Subcutaneous abdominal adipose tissue (tissue), 5 donors: ENCODE data around the gene LTBP3.
"Not testable (repeated sequence)": the region's sequence is repeated elsewhere in the genome, so short reads cannot be mapped to it uniquely, and the experiment has no call there.

ENCODE experiments used
- H3K27ac ChIP-seq: one replicate; pipeline ENCODE4 v1.7.0; 2013; ENCODE audit warnings: low read depth, mild to moderate bottlenecking, inconsistent platforms, low read length, moderate library complexity
- H3K27me3 ChIP-seq, 5 donors: one replicate each; pipeline ENCODE4 v1.7.0; 2013; ENCODE audit warnings: low read length in 5 of 5, inconsistent platforms in 1 of 5; ENCODE audit not compliant: control insufficient read depth in 5 of 5, insufficient read depth in 4 of 5
- H3K36me3 ChIP-seq, 5 donors: one replicate each; pipeline ENCODE4 v1.7.0; 2013; ENCODE audit warnings: low read length in 5 of 5; ENCODE audit not compliant: control insufficient read depth in 5 of 5, insufficient read depth in 5 of 5
- H3K4me1 ChIP-seq, 5 donors: one replicate each; pipeline ENCODE4 v1.7.0; 2013; ENCODE audit warnings: low read length in 5 of 5, mild to moderate bottlenecking in 3 of 5, moderate library complexity in 1 of 5; ENCODE audit not compliant: control insufficient read depth in 5 of 5, insufficient read depth in 5 of 5
- H3K4me3 ChIP-seq, 5 donors: one replicate each; pipeline ENCODE4 v1.7.0; 2013; ENCODE audit warnings: low read length in 5 of 5, low read depth in 1 of 5
- H3K9ac ChIP-seq, 5 donors: one replicate each; pipeline ENCODE4 v1.7.0; 2013; ENCODE audit warnings: low read length in 5 of 5, mild to moderate bottlenecking in 4 of 5, moderate library complexity in 3 of 5
- H3K9me3 ChIP-seq, 5 donors: one replicate each; pipeline ENCODE4 v1.7.0; 2013; ENCODE audit warnings: low read length in 5 of 5; ENCODE audit not compliant: control insufficient read depth in 5 of 5
- donor health status: healthy.
- donor health status: healthy.
- donor health status: healthy.
- donor health status: healthy.
- donor health status: healthy.

Gene LTBP3

DNA sequence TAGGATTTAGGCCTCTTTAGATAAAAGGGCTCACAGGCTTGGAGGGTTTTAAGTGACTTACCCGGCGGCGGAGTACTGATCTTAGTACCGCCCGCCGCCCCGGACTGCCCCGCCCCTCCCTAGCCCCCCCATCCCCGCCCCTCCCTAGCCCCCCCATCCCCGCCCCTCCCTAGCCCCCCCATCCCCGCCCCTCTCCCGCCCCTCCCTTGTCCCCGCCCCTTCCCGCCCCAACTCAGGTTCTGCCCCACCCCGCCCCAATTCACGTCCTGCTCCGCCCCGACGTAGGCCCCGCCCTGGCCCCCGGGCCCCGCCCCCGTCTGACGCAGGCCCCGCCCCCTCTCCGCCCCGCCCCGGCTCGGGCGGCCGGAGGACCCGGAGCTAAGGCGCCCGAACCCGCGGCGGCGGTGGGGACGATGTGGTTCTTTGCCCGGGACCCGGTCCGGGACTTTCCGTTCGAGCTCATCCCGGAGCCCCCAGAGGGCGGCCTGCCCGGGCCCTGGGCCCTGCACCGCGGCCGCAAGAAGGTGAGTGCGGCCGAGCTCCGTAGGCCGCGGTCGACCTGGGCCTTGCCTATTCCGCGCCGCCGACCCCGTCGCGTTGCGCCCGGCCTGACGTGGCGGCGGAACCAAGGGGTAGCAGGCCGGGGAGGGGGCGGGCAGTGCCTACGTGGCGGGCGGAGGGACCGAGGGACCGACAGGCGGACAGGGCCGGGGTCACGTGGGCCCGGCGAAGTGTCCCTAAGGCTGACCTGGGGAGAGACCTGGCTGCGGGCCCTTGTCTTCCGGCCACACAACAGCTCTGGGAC is 33.2 kb downstream of the LTBP3 start, which contains the start of gene SCYL1:
Gene SCYL1, plus strand, starts transcription at position 343 of the 805 bp plus-strand sequence. Its CDS starts 71 bp downstream, at position 414.
- Histone ChIP-seq H3K4me1 (peaks cover 5 to 29% (median 23%) of the 10 kb centered on the region in 5 donors), H3K36me3 (peaks cover 0 to 29% (median 24%) of the 10 kb centered on the region in 5 donors), H3K4me3 (peak within 1 kb of the TSS; percentile 70 to 91 (median 82)), H3K27me3 (no peaks in the 10 kb centered on the region), H3K27ac (peak within 1 kb of the TSS; percentile 75), H3K9ac (peak within 1 kb of the TSS; percentile 71 to 94 (median 88)), H3K9me3 (no peaks in the 10 kb centered on the region)

DNA sequence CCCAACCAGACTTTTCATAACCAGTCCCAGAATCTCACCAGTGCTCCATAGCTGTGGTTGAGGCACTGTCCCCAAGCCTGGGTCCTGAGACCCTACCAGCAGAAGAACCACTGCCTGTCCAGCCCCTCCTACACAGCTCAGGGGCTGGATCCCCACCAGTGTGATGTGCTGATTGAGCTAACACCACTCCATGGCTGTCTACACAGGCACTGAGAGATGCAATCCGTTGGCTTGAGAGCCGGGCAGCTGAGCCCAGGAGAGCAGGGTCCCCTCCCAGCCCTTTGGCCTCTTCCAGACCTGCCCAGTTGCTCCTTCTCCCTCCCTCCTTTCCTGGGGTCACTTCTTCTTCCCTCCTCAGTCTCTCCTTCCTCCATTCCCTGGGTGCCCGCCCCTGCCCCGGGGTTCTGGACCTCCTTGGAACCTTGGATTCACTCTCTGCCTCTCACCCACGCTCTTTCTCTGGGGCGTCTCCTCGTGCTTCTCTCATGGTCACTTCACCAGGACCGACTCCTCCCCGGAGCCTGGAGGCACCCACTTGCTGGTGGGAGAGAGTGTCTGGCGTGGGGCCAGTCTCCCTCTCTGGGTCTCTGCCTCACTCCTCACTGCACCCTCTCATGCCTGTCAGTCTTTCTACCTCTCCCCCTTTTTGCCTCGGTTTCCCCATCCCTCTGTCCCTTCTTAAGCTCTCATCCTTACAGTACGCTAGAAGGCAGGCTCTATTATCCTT is 34.0 kb downstream of the LTBP3 start:
- Histone ChIP-seq H3K27me3 (no peaks in the 10 kb centered on the region), H3K4me1 (peaks cover 5 to 29% (median 23%) of the 10 kb centered on the region in 5 donors), H3K9ac (peak overlapping the region in 4 of 5 donors; percentile 35 to 66 (median 60)), H3K9me3 (no peaks in the 10 kb centered on the region), H3K27ac (no peak overlapping the region), H3K4me3 (peak overlapping the region; percentile 52 to 78 (median 55)), H3K36me3 (peaks cover 0 to 21% (median 17%) of the 10 kb centered on the region in 5 donors)

DNA sequence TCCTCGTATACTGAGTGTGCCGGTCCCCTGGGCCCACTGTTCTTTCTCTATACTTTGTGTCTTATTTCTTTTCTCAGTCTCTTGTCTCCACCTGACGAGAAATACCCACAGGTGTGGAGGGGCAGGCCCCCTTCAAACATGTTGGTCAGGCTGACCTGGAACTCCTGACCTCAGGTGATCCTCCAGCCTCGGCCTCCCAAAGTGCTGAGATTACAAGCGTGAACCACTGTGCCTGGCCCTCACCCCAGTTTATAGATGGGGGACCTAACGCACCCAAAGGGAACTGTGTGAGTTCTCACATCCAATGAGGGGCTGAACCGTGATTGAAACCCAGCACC is 34.6 kb downstream of the LTBP3 start:
- H3K36me3 ChIP-seq = peaks cover 0 to 15% (median 13%) of the 10 kb centered on the region in 5 donors
- peaks cover 5 to 29% (median 23%) of the 10 kb centered on the region in 5 donors for H3K4me1 ChIP-seq
- H3K9me3 ChIP-seq, H3K27me3 ChIP-seq, H3K27ac ChIP-seq, H3K4me3 ChIP-seq, H3K9ac ChIP-seq: not testable (repeated sequence)

DNA sequence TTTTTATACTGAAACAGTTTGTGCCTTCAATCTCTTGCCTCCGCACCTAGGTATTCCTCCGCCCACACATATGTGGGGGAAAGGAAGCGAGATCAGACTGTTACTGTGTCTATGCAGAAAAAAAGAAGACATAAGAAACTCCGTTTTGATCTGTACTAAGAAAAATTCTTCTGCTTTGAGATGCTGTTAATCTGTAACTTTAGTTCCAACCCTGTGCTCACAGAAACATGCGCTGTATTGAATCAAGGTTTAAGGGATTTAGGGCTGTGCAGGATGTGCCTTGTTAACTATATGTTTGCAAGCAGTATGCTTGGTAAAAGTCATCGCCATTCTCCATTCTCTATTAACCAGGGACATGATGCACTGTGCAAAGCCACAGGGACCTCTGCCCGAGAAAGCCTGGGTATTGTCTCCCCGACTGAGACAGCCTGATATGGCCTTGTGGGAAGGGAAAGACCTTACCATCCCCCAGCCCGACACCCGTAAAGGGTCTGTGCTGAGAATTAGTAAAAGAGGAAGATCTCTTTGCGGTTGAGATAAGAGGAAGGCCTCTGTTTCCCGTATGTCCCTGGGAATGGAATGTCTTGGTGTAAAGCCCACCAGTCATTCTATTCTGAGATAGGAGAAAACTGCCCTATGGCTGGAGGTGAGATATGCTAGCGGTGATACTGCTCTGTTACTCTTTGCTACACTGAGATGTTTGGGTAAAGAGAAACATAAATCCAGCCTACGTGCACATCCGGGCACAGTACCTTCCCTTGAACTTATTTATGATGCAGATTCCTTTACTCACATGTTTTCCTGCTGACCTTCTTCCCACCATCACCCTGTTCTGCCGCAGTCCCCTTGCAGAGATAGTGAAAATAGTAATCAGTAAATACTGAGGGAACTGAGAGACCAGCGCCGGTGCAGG is 35.2 kb downstream of the LTBP3 start:
- H3K9ac ChIP-seq, H3K27ac ChIP-seq: not testable (repeated sequence)

DNA sequence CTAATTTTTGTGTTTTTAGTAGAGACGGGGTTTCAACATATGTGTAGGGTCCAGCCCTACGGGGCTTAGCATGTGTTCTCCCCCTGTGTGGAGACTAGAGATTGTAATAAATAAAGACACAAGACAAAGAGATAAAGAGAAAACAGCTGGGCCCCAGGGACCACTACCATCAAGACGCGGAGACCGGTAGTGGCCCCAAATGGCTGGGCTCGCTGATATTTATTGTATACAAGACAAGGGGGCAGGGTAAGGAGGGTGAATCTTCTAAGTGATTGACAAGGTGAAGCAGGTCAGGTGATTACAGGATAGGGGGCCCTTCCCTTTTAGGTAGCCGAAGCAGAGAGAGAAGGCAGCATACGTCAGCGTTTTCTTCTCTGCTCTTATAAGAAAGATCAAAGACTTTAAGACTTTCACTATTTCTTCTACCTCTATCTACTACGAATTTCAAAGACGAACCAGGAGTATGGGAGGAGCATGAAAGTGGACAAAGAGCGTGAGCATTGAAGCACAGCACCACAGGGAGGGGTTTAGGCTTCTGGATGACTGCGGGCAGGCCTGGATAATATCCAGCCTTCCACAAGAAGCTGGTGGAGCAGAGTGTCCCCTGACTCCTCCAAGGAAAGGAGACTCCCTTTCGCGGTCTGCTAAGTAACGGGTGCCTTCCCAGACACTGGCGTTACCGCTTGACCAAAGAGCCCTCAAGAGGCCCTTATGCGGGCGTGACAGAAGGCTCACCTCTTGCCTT is 36.2 kb downstream of the LTBP3 start:
- H3K9me3 ChIP-seq, H3K27me3 ChIP-seq, H3K27ac ChIP-seq, H3K4me3 ChIP-seq, H3K9ac ChIP-seq, H3K36me3 ChIP-seq: not testable (repeated sequence)
- peaks cover 5 to 29% (median 23%) of the 10 kb centered on the region in 5 donors for H3K4me1 ChIP-seq

More for the DNA sequence above, 35.2 kb downstream of the LTBP3 start:
- peaks cover 0 to 15% (median 10%) of the 10 kb centered on the region in 5 donors for H3K36me3 ChIP-seq
- H3K4me1 ChIP-seq = peaks cover 5 to 29% (median 23%) of the 10 kb centered on the region in 5 donors
- H3K9me3 ChIP-seq, H3K27me3 ChIP-seq, H3K4me3 ChIP-seq: not testable (repeated sequence)

DNA sequence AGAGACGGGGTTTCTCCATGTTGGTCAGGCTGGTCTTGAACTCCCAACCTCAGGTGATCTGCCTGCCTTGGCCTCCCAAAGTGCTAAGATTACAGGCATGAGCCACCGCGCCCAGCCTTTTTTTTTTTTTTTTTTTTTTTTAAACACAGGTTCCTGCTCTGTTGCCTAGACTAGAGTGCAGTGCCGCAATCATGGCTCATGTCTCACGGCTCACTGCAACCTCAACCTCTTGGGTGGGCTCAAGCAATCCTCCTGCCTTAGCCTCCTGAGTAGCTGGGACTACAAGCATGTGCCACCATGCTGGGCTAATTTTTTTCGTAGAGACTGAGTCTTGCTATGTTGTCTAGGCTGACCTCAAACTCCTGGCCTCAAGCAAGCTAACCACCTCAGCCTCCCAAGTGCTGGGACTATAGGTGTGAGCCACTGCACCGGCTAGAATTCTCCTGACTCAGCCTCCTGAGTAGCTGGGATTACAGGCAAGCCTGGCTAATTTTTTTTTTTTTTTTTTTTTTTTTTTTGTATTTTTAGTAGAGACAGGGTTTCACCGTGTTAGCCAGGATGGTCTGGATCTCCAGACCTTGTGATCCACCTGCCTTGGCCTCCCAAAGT is 39.1 kb downstream of the LTBP3 start:
- H3K9me3 ChIP-seq, H3K9ac ChIP-seq, H3K4me1 ChIP-seq, H3K4me3 ChIP-seq, H3K27me3 ChIP-seq, H3K36me3 ChIP-seq, H3K27ac ChIP-seq: not testable (repeated sequence)

DNA sequence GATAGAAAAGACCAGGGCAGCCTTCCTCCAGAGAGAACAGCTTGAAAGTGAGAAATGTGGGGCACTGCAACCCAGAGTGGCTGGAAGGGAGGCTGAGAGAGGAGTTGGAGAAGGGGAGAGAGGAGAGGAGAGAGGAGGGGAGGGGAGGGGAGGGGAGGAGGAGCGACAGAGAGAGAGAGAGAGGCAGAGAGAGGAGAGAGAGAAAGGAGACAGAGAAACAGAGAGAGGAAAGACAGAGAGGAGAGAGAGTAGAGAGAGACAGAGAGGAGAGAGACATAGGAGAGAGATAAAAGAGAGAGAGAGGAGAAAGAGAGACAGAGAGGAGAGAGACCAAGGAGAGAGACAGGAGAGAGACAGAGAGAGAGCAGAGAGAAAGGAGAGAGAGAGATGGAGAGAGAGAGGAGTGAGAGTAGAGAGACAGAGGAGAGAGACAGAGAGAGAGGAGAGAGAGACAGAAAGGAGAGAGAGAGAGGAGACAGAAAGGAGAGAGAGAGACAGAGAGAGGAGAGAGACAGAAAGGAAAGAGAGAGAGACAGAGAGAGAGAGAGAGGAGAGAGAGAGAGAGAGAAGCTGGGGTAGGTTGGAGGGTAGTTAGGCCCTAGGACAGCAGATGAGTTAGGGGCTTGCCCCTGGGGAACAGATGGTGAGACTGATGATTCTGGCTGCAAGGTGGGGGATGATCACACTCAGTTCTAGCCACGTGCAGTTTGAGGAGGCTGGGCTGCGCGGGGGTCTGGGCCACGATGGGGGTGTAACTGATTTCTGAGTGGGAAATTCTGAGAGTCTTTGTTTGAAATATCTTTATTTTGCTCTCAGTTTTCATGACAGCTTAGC is 41.8 kb downstream of the LTBP3 start:
- no peaks in the 10 kb centered on the region for H3K27me3 ChIP-seq
- H3K27ac ChIP-seq = no peak overlapping the region
- no peaks in the 10 kb centered on the region for H3K9me3 ChIP-seq
- H3K4me1 ChIP-seq = no peaks in the 10 kb centered on the region
- H3K4me3 ChIP-seq = no peak overlapping the region
- H3K36me3 ChIP-seq = no peaks in the 10 kb centered on the region
- H3K9ac ChIP-seq = no peak overlapping the region

DNA sequence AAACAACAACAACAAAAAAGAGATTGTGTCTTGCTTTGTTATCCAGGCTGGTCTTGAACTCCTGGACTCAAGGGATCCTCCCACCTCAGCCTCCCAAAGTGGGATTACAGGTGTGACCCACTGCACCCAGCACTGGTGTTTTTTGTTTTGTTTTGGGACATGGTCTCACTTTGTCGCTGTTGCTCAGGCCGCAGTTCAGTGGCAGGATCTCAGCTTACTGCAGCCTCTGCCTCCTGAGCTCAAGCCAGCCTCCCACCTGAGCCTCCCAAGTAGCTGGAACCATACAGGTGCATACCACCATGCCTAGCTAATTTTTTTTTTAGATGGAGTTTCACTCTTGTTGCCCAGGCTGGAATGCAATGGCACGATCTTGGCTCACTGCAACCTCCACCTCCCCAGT is 45.8 kb downstream of the LTBP3 start:
- H3K4me3 ChIP-seq, H3K27me3 ChIP-seq, H3K27ac ChIP-seq, H3K9me3 ChIP-seq, H3K36me3 ChIP-seq, H3K9ac ChIP-seq: not testable (repeated sequence)
- H3K4me1 ChIP-seq = peaks cover 0 to 10% (median 4%) of the 10 kb centered on the region in 5 donors
